AG10803 (cell line): ENCODE measurements around the gene CAPZA2.
A peak's percentile ranks its signal among the peaks of the same experiment; 100 is the strongest.
"Not testable (repeated sequence)": the region's sequence is repeated elsewhere in the genome, so short reads cannot be mapped to it uniquely, and the experiment has no call there.

Experiments used
- DNase-seq: peaks from one replicate; pipeline ENCODE4 v3.0.0; 2010; ENCODE audit warnings: low read depth
- H3K4me3 ChIP-seq: 2 replicates; pipeline ENCODE4 v1.5.1; 2011; ENCODE audit warnings: mild to moderate bottlenecking, low read length, control low read depth
- CTCF ChIP-seq: conservative IDR thresholded peaks from 2 replicates; pipeline ENCODE4 v1.5.1; 2011; ENCODE audit warnings: mild to moderate bottlenecking, low read length, control low read depth, inconsistent platforms

CAPZA2 gene

DNA sequence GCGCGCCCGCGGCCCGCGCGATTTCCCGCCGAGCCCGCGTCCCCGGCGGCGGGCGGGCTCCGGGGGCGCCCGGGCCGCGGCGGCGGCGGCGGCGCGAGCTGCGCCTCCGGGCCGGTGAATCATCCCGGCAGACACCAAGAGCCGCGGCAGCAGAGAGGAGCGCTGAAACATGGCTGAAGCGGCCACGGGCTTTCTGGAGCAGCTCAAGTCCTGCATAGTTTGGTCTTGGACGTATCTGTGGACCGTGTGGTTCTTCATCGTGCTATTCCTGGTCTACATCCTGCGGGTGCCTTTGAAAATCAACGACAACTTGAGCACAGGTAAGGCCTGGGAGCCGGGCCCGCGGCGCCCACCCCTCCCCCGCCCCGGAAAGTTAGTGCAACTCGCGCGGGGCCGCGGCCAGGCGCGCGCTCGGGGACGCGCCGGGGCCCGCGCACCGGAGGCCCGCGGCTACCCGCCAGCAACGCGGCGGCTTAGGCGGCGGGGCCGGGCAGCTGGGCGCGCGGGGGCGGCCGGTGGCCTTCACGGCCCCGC lies 91.1 kb downstream of the CAPZA2 start, which contains the start of gene ST7:
TSS of gene ST7 (plus strand) at position 130 of the 534 bp plus-strand sequence. CDS start at position 170, 40 bp downstream.
- peak within 1 kb of the TSS; percentile 73 for H3K4me3 ChIP-seq
- DNase-seq = peak; percentile 63
- TF ChIP-seq CTCF = no peak

DNA sequence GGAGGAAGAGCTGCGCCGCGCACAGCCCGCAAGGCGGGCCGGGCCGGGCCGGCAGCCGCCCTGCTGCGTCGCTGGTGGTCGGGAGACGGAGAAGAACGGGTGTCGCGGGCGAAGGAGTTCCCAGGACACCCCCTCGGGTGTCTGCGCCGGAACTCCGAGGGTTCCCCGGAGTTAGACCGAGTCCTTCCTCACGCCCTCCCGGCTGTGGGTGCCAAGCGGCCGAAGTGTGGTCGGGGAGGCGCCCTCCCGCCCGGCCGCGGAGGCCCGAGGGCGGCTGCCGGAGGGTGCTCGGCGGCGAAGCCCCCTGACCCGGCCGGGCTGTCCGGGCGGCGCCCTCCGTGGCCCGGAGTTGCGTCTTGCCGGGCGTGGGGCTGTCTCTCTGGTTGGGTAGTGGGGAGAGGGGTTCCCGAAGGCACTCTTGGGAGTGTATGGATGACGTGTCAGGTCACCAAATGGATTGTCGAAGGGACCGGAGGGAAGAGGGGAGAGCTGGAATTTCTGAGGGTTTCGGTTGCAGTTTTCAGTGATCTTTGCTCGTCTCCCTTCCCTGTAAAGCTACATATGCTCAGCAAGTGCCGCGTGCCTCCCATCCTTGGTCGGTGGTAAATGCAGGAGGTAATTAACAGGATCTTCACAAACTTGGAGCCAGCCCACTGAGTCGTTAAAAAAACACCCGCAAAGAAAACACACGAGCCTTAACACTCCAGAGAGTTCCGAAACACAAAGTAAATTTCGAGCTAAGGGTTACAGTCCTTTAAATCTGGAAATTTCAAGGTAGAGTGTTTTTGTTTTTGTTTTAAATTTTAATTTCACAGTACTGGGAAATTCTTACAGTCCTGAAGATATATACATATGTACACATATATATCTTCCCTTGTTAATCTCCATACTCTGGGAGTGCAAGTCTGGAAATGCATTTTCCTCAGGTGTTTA lies 91.8 kb downstream of the CAPZA2 start:
- TF ChIP-seq CTCF = no peak
- H3K4me3 ChIP-seq = peak overlapping the region; percentile 72
- peak; percentile 84 for DNase-seq

DNA sequence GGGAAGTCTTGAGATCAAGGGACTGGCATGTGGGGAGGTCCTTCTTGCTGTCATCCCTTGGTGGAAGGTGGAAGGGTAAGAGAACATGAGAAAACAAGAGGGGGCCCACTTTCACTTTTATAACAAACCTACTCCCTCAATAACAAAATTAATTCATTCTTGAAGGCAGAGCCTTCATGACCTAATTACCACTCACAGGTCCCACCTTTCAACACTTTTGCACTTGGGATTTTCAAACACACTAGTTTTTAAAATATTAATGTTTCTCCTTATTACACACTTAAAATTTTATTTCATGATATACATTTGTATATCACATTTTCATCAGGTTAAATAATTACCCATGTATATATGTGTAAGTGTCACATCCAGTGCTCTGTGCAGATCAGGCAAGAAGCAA lies 93.0 kb downstream of the CAPZA2 start:
- no peak for TF ChIP-seq CTCF
- DNase-seq = no peak
- no peak overlapping the region for H3K4me3 ChIP-seq

DNA sequence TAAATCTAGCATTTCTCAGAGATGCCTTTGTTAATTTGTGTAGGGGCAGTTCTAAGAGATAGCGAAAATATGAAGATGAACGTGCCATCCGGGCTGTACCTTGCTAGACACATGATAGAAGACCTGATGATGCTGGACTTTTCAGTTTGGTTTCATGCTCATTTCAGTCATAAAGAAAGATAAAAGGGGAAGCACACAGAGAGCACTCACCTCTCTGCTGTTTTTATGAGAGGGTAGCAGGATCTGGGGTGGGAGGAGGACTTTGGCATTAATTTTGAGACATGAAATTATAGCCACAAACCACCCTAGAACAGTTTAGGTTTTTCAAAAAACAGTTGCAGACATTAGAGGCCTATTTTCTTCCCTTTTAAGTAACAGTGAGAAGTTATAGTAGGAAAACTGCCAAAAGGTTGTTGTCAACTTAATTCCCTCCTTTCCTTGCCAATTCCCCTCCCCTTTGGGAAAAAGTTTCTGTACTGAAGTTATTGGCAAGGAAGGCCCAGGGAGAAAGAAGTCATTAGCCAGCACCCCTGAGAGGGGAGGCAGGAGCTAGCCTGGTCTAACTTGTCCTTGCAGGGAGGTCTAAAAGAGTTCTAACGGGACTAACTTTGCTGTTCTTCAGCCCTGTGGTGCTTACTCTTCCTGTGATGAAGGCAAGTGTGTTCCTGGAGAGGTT lies 93.6 kb downstream of the CAPZA2 start:
- H3K4me3 ChIP-seq = no peak overlapping the region
- DNase-seq = peak; percentile 45
- no peak for TF ChIP-seq CTCF

- TF ChIP-seq CTCF = no peak
- DNase-seq = no peak
- no peak overlapping the region for H3K4me3 ChIP-seq
Observed at GRCh38 chr7:116956477-116956804, 94.1 kb downstream of the CAPZA2 start.

- DNase-seq = no peak
- H3K4me3 ChIP-seq = no peak overlapping the region
- no peak for TF ChIP-seq CTCF
Observed at GRCh38 chr7:116957874-116958273, 95.5 kb downstream of the CAPZA2 start.

DNA sequence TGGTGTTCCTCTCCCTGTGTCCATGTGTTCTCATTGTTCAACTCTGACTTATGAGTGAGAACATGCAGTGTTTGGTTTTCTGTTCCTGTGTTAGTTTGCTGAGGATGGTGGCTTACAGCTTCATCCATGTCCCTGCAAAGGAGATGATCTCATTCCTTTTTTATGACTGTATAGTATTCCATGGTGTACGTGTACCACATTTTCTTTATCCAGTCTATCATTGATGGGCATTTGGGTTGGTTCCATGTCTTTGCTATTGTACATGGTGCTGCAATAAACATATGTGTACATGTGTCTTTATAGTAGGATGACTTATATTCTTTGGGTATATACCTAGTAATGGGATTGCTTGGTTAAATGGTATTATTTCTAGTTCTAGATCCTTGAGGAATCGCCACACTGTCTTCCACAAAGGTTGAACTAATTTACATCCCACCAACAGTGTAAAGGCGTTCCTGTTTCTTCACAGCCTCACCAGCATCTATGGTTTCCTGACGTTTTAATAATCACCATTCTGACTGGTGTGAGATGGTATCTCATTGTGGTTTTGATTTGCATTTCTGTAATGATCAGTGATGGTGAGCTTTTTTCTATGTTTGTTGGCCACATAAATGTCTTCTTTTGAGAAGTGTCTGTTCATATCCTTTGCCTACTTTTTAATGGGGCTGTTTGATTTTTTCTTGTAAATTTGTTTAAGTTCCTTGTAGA lies 99.7 kb downstream of the CAPZA2 start:
- not testable (repeated sequence) for DNase-seq

More for the DNA sequence above, 99.7 kb downstream of the CAPZA2 start:
- not testable (repeated sequence) for H3K4me3 ChIP-seq
